ENCODE measurements around the gene BMP3.

DNA sequence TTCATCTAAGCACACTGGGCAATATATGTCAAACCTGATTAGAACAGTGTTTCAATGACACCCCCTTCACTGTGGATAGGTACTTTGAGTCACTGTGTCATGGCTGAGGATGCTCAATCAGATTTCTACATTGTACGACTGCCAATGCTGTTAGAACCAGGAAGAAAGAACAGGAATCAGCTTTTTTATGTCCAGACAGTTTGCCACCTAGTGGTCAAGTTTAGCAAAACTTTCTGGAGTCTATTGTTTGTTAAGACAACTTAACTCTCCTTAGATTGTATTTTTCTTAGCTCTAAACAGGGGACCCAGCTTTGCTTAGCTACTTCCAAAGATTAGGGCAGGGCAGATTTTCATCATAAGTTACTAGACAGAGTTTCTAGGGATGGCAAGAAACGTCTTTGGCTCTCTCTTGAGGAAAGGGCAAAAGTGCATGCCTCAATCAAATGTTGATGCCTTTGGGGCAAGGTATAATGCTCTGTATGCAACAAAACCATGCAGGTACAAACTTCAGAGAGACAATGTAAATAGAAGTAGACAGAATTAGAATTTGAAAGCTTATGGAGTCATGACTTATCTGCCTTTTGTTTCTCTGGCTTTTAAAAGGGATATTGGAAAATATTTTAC is 40.5 kb upstream of the BMP3 start:
- no peak for TF ChIP-seq EGR1 (IDR thresholded peaks at IDR 0.05; ENCODE audit: low read depth in 2 of 2)
- TF ChIP-seq, protein P1, sequence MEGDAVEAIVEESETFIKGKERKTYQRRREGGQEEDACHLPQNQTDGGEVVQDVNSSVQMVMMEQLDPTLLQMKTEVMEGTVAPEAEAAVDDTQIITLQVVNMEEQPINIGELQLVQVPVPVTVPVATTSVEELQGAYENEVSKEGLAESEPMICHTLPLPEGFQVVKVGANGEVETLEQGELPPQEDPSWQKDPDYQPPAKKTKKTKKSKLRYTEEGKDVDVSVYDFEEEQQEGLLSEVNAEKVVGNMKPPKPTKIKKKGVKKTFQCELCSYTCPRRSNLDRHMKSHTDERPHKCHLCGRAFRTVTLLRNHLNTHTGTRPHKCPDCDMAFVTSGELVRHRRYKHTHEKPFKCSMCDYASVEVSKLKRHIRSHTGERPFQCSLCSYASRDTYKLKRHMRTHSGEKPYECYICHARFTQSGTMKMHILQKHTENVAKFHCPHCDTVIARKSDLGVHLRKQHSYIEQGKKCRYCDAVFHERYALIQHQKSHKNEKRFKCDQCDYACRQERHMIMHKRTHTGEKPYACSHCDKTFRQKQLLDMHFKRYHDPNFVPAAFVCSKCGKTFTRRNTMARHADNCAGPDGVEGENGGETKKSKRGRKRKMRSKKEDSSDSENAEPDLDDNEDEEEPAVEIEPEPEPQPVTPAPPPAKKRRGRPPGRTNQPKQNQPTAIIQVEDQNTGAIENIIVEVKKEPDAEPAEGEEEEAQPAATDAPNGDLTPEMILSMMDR (IDR thresholded peaks at IDR 0.05; ENCODE audit: low read depth, low read length, missing input control), result peak; percentile 62
- TF ChIP-seq, protein P2, sequence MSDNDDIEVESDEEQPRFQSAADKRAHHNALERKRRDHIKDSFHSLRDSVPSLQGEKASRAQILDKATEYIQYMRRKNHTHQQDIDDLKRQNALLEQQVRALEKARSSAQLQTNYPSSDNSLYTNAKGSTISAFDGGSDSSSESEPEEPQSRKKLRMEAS (IDR thresholded peaks at IDR 0.05), result no peak
- TF ChIP-seq, protein P3, sequence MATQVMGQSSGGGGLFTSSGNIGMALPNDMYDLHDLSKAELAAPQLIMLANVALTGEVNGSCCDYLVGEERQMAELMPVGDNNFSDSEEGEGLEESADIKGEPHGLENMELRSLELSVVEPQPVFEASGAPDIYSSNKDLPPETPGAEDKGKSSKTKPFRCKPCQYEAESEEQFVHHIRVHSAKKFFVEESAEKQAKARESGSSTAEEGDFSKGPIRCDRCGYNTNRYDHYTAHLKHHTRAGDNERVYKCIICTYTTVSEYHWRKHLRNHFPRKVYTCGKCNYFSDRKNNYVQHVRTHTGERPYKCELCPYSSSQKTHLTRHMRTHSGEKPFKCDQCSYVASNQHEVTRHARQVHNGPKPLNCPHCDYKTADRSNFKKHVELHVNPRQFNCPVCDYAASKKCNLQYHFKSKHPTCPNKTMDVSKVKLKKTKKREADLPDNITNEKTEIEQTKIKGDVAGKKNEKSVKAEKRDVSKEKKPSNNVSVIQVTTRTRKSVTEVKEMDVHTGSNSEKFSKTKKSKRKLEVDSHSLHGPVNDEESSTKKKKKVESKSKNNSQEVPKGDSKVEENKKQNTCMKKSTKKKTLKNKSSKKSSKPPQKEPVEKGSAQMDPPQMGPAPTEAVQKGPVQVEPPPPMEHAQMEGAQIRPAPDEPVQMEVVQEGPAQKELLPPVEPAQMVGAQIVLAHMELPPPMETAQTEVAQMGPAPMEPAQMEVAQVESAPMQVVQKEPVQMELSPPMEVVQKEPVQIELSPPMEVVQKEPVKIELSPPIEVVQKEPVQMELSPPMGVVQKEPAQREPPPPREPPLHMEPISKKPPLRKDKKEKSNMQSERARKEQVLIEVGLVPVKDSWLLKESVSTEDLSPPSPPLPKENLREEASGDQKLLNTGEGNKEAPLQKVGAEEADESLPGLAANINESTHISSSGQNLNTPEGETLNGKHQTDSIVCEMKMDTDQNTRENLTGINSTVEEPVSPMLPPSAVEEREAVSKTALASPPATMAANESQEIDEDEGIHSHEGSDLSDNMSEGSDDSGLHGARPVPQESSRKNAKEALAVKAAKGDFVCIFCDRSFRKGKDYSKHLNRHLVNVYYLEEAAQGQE (IDR thresholded peaks at IDR 0.05), result no peak
- TF ChIP-seq TAF1 (conservative IDR thresholded peaks at IDR 0.05), result no peak
- no peak for TF ChIP-seq HNF4G (IDR thresholded peaks at IDR 0.05)
- no peak for TF ChIP-seq YY1 (IDR thresholded peaks at IDR 0.05)
- peak; percentile 81 for TF ChIP-seq RAD21 (IDR thresholded peaks at IDR 0.05)
- TF ChIP-seq, protein P4, sequence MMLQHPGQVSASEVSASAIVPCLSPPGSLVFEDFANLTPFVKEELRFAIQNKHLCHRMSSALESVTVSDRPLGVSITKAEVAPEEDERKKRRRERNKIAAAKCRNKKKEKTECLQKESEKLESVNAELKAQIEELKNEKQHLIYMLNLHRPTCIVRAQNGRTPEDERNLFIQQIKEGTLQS (IDR thresholded peaks at IDR 0.05), result no peak
- TF ChIP-seq, protein P5, sequence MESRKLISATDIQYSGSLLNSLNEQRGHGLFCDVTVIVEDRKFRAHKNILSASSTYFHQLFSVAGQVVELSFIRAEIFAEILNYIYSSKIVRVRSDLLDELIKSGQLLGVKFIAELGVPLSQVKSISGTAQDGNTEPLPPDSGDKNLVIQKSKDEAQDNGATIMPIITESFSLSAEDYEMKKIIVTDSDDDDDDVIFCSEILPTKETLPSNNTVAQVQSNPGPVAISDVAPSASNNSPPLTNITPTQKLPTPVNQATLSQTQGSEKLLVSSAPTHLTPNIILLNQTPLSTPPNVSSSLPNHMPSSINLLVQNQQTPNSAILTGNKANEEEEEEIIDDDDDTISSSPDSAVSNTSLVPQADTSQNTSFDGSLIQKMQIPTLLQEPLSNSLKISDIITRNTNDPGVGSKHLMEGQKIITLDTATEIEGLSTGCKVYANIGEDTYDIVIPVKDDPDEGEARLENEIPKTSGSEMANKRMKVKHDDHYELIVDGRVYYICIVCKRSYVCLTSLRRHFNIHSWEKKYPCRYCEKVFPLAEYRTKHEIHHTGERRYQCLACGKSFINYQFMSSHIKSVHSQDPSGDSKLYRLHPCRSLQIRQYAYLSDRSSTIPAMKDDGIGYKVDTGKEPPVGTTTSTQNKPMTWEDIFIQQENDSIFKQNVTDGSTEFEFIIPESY (IDR thresholded peaks at IDR 0.05), result no peak
- TF ChIP-seq GABPA (IDR thresholded peaks at IDR 0.05 in 1 of 2, conservative IDR thresholded peaks at IDR 0.05 in 1 of 2), result no peak
- no peak for TF ChIP-seq FOXA2 (IDR thresholded peaks at IDR 0.05)
- TF ChIP-seq JUND (IDR thresholded peaks at IDR 0.05), result no peak
- no peak for TF ChIP-seq SP1 (IDR thresholded peaks at IDR 0.05)
